Middle frontal gyrus (tissue), 1 donor: Measurements from ENCODE around the gene MEI4.

Source experiments
- DNase-seq: peaks from one replicate; pipeline ENCODE4 v3.0.0-alpha.2; 2015; ENCODE audit warnings: low spot score; ENCODE audit errors: extremely low spot score

MEI4 gene

GRCh38 chr6:77930952-77931351, 278.1 kb downstream of the MEI4 start:
- DNase-seq = peak; percentile 9

- DNase-seq = no peak
Observed at GRCh38 chr6:77962070-77962469, 309.2 kb downstream of the MEI4 start.

GRCh38 chr6:77965449-77965848, 312.6 kb downstream of the MEI4 start:
- no peak for DNase-seq

GRCh38 chr6:77972334-77972733, 319.5 kb downstream of the MEI4 start:
- no peak for DNase-seq
